ENCODE results near the gene RAB31. TPM values are rescaled to one million over a fixed set of nuclear protein-coding genes. Genes with fewer than 3 reads are reported as not detected.

Gene RAB31
- total and polyA plus RNA-seq, 10 donors: 12.3 to 112 (median 72.6) TPM

GRCh38 chr18:9825571-9826073 is 117.5 kb downstream of the RAB31 start:
- Histone ChIP-seq H3K27ac (peak overlapping the region; percentile 44 to 97 (median 86)), H3K36me3 (no peaks in the 10 kb centered on the region), H3K4me1 (peaks cover 15 to 89% (median 36%) of the 10 kb centered on the region in 6 donors), H3K27me3 (replicated peaks in 1 of 7) (no peaks in the 10 kb centered on the region), H3K4me3 (peak overlapping the region in 1 of 8 donors; percentile 32), H3K9me3 (no peaks in the 10 kb centered on the region)
- DNase-seq: no peak
- TF ChIP-seq POLR2AphosphoS5 (IDR thresholded peaks at IDR 0.05) (peak in 1 of 3 donors; percentile 76), CTCF (IDR thresholded peaks at IDR 0.05 in 8 of 11, conservative IDR thresholded peaks at IDR 0.05 in 3 of 11) (peak in 2 of 11 experiments; percentile 10 to 15), POLR2A (IDR thresholded peaks at IDR 0.05) (no peak)
- intact Hi-C loops (cut with DNase I; ENCODE audit: low total_unique reads): no loop called here
- 15 to 27% (median 24%) methylated on average over 6 of the region's 6 CpGs for WGBS, 5 donors

- no peak for TF ChIP-seq CTCF (IDR thresholded peaks at IDR 0.05 in 8 of 11, conservative IDR thresholded peaks at IDR 0.05 in 3 of 11)
- no peak for TF ChIP-seq POLR2A (IDR thresholded peaks at IDR 0.05)
- TF ChIP-seq POLR2AphosphoS5 (IDR thresholded peaks at IDR 0.05): no peak
- Histone ChIP-seq H3K36me3 (peaks cover 0 to 4% (median 0%) of the 10 kb centered on the region in 6 donors), H3K4me1 (peaks cover 15 to 91% (median 41%) of the 10 kb centered on the region in 6 donors), H3K27ac (peak overlapping the region in 7 of 8 donors; percentile 82 to 97 (median 87)), H3K27me3 (replicated peaks in 1 of 7) (no peaks in the 10 kb centered on the region), H3K4me3 (peak overlapping the region in 1 of 8 donors; percentile 39), H3K9me3 (no peaks in the 10 kb centered on the region)
- no peak for DNase-seq
- WGBS, 5 donors: 55 to 75% (median 70%) methylated on average over 4 of the region's 4 CpGs
- intact Hi-C loops (cut with DNase I; ENCODE audit: low total_unique reads): no loop called here
Measured at GRCh38 chr18:9826685-9827084, 118.6 kb downstream of the RAB31 start.

- 41 to 65% (median 50%) methylated on average over 7 of the region's 7 CpGs for WGBS, 5 donors
- Histone ChIP-seq H3K27me3 (replicated peaks in 1 of 7) (no peaks in the 10 kb centered on the region), H3K4me1 (peaks cover 15 to 95% (median 41%) of the 10 kb centered on the region in 6 donors), H3K4me3 (peak overlapping the region in 1 of 8 donors; percentile 39), H3K27ac (peak overlapping the region; percentile 10 to 97 (median 86)), H3K36me3 (peaks cover 0 to 10% (median 0%) of the 10 kb centered on the region in 6 donors), H3K9me3 (no peaks in the 10 kb centered on the region)
- DNase-seq: no peak
- intact Hi-C loops (cut with DNase I; ENCODE audit: low total_unique reads): no loop called here
- TF ChIP-seq POLR2A (IDR thresholded peaks at IDR 0.05): no peak
- no peak for TF ChIP-seq CTCF (IDR thresholded peaks at IDR 0.05 in 8 of 11, conservative IDR thresholded peaks at IDR 0.05 in 3 of 11)
- no peak for TF ChIP-seq POLR2AphosphoS5 (IDR thresholded peaks at IDR 0.05)
Measured at GRCh38 chr18:9827211-9827792, 119.2 kb downstream of the RAB31 start.

- H3K36me3 ChIP-seq: peaks cover 0 to 16% (median 0%) of the 10 kb centered on the region in 6 donors
- H3K9me3 ChIP-seq: no peaks in the 10 kb centered on the region
- intact Hi-C loops (cut with DNase I; ENCODE audit: low total_unique reads): no loop called here
- peak overlapping the region in 1 of 8 donors; percentile 39 for H3K4me3 ChIP-seq
- peak overlapping the region; percentile 10 to 97 (median 86) for H3K27ac ChIP-seq
- peak; percentile 64 to 89 (median 65) for TF ChIP-seq POLR2AphosphoS5 (IDR thresholded peaks at IDR 0.05)
- TF ChIP-seq CTCF (IDR thresholded peaks at IDR 0.05 in 8 of 11, conservative IDR thresholded peaks at IDR 0.05 in 3 of 11): no peak
- 53 to 71% (median 60%) methylated on average over 14 of the region's 14 CpGs for WGBS, 5 donors
- DNase-seq: peak; percentile 82
- no peaks in the 10 kb centered on the region for H3K27me3 ChIP-seq (replicated peaks in 1 of 7)
- H3K4me1 ChIP-seq: peaks cover 15 to 91% (median 41%) of the 10 kb centered on the region in 6 donors
Measured at GRCh38 chr18:9827793-9828505, 119.8 kb downstream of the RAB31 start.
